GM12892 (cell line): ENCODE measurements around the gene RO60.

Experiments
- POLR2A ChIP-seq: IDR thresholded peaks from 2 replicates; pipeline ENCODE4 v1.6.1; 2011; ENCODE audit warnings: low read depth, low read length, control low read depth
- TAF1 ChIP-seq: IDR thresholded peaks from 2 replicates; pipeline ENCODE4 v1.6.1; 2011; ENCODE audit warnings: low read depth, mild to moderate bottlenecking, control low read depth, low read length, borderline replicate concordance

DNA sequence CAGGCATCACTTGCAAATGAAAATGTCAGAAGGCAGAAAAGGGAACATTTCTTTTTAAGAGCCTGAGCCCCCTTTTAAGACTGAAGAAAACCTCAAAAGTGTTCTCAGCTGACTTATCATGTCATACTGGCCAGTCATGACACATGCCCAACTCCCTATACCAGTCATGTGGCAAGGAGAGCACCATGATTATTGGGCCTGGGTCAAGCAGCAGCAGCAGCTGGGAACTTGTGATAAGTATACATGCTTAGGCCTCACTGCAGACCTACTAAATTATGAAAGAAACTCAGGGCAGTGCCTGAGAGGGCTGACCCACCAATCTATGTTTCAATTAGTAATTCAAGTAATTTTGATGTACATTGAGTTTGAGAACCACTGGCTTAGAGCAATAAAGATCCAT is 8.6 kb downstream of the RO60 start:
- TF ChIP-seq TAF1 (no peak), POLR2A (no peak)
